PFSK-1 (cell line): Measurements from ENCODE around the gene CEP112.

Experiments used
- FOXP2 ChIP-seq: optimal IDR thresholded peaks from 2 replicates; pipeline ENCODE3; 2011; ENCODE audit warnings: borderline replicate concordance, control low read depth, inconsistent platforms; ENCODE audit not compliant: insufficient read depth; ENCODE audit errors: extremely low read length, extremely low read depth
- POLR2AphosphoS5 ChIP-seq: IDR thresholded peaks from 2 replicates; pipeline ENCODE4 v1.6.1; 2012; ENCODE audit warnings: low read depth, mild to moderate bottlenecking, control low read depth, low read length, moderate library complexity
- REST ChIP-seq, 2 experiments: IDR thresholded peaks; 2 replicates each; pipeline versions ENCODE4 v1.6.1 to v1.8.0; 2011 to 2012; ENCODE audit warnings: low read depth in 2 of 2, low read length in 2 of 2, control low read depth in 1 of 2, inconsistent platforms in 1 of 2, mild to moderate bottlenecking in 1 of 2, moderate library complexity in 1 of 2; ENCODE audit not compliant: insufficient read depth in 1 of 2
- SIN3A ChIP-seq: IDR thresholded peaks from 2 replicates; pipeline ENCODE4 v1.6.1; 2012; ENCODE audit warnings: mild to moderate bottlenecking, low read length, moderate library complexity, borderline replicate concordance; ENCODE audit not compliant: insufficient read depth
- TAF1 ChIP-seq: IDR thresholded peaks from 2 replicates; pipeline ENCODE4 v1.6.1; 2012; ENCODE audit warnings: low read length, control low read depth, borderline replicate concordance; ENCODE audit not compliant: insufficient read depth

Gene CEP112

GRCh38 chr17:66178642-66179041 is 13.3 kb downstream of the CEP112 start:
- TF ChIP-seq FOXP2 (no peak), TAF1 (no peak), SIN3A (no peak), REST (IDR thresholded peaks at IDR 0.05; ENCODE audit: insufficient read depth in 1 of 2, low read depth in 2 of 2, low read length in 2 of 2) (no peak), POLR2AphosphoS5 (no peak)

- TF ChIP-seq POLR2AphosphoS5 (no peak), FOXP2 (no peak), REST (IDR thresholded peaks at IDR 0.05; ENCODE audit: insufficient read depth in 1 of 2, low read depth in 2 of 2, low read length in 2 of 2) (no peak), SIN3A (no peak), TAF1 (no peak)
Observed at GRCh38 chr17:66177048-66177447, 14.9 kb downstream of the CEP112 start.

GRCh38 chr17:66175892-66176291 is 16.0 kb downstream of the CEP112 start:
- TF ChIP-seq TAF1 (no peak), REST (IDR thresholded peaks at IDR 0.05; ENCODE audit: insufficient read depth in 1 of 2, low read depth in 2 of 2, low read length in 2 of 2) (no peak), POLR2AphosphoS5 (no peak), SIN3A (no peak), FOXP2 (no peak)

GRCh38 chr17:66172691-66173223 is 19.2 kb downstream of the CEP112 start:
- TF ChIP-seq TAF1, result no peak

GRCh38 chr17:66172144-66172543 is 19.8 kb downstream of the CEP112 start:
- TF ChIP-seq TAF1 (no peak), SIN3A (no peak), POLR2AphosphoS5 (no peak), REST (IDR thresholded peaks at IDR 0.05; ENCODE audit: insufficient read depth in 1 of 2, low read depth in 2 of 2, low read length in 2 of 2) (no peak), FOXP2 (no peak)
